GM12892 (cell line): ENCODE results near the gene ABAT.

ENCODE experiments used
- POLR2A ChIP-seq: IDR thresholded peaks from 2 replicates; pipeline ENCODE4 v1.6.1; 2011; ENCODE audit warnings: low read depth, low read length, control low read depth
- POLR2AphosphoS5 ChIP-seq: IDR thresholded peaks from 2 replicates; pipeline ENCODE4 v1.6.1; 2011; ENCODE audit warnings: low read depth, low read length, control low read depth
- TAF1 ChIP-seq: IDR thresholded peaks from 2 replicates; pipeline ENCODE4 v1.6.1; 2011; ENCODE audit warnings: low read depth, mild to moderate bottlenecking, control low read depth, low read length, borderline replicate concordance

- TF ChIP-seq TAF1 (no peak), POLR2A (no peak), POLR2AphosphoS5 (no peak)
Measured at GRCh38 chr16:8667492-8667891, 6.9 kb upstream of the ABAT start.
